Measurements from ENCODE around the gene PDZD2.

GRCh38 chr5:32103521-32103920 lies 464.6 kb downstream of the PDZD2 start:
- TF ChIP-seq, protein P1, sequence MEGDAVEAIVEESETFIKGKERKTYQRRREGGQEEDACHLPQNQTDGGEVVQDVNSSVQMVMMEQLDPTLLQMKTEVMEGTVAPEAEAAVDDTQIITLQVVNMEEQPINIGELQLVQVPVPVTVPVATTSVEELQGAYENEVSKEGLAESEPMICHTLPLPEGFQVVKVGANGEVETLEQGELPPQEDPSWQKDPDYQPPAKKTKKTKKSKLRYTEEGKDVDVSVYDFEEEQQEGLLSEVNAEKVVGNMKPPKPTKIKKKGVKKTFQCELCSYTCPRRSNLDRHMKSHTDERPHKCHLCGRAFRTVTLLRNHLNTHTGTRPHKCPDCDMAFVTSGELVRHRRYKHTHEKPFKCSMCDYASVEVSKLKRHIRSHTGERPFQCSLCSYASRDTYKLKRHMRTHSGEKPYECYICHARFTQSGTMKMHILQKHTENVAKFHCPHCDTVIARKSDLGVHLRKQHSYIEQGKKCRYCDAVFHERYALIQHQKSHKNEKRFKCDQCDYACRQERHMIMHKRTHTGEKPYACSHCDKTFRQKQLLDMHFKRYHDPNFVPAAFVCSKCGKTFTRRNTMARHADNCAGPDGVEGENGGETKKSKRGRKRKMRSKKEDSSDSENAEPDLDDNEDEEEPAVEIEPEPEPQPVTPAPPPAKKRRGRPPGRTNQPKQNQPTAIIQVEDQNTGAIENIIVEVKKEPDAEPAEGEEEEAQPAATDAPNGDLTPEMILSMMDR (IDR thresholded peaks at IDR 0.05; ENCODE audit: low read depth, low read length, poor library complexity, severe bottlenecking): no peak
- no peak for TF ChIP-seq EZH2phosphoT487 (IDR thresholded peaks at IDR 0.05; ENCODE audit: borderline replicate concordance, low read length)

Measured in DOHH2 (cell line).